ENCODE measurements around the gene SYT1.

DNA sequence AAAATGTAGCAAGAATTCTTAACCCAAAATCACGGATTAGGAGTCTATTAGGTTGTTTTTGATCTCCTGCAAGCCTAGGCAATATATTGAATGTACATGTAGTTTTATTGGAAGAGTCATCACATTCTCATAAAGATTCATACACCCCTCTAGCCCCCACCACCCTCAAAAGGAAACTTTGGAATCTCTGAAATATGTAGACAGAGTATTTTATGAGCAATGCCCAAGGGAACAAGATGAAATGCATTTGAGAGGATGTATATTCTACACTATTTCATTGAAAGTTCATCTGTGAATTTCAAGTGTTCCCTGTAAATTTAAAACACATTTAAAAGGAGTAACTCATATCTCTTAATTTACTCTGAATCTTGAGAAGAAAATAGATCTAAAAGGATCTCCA lies 103.7 kb downstream of the SYT1 start:
- TF ChIP-seq POLR2AphosphoS5 (IDR thresholded peaks at IDR 0.05; ENCODE audit: low read depth, low read length), result no peak
- no peak for TF ChIP-seq POLR2A (IDR thresholded peaks at IDR 0.05; ENCODE audit: low read depth, low read length)

All from GM12892 (cell line).